Measurements from ENCODE around the gene RTP4.

Gene RTP4

GRCh38 chr3:187360596-187360995, 7.6 kb upstream of the RTP4 start:
- POLR2A ChIA-PET (ENCODE audit: low non-redundant PET): no interaction called here
- CTCF ChIA-PET: no interaction called here
- TF ChIP-seq CTCF (conservative IDR thresholded peaks at IDR 0.05; ENCODE audit: low read depth): no peak
- DNase-seq (ENCODE audit: low spot score): no peak
- no peak overlapping the region for H3K27ac ChIP-seq

GRCh38 chr3:187361835-187362234, 6.3 kb upstream of the RTP4 start:
- ChIA-PET POLR2A (ENCODE audit: low non-redundant PET) (no interaction called here), CTCF (no interaction called here)
- DNase-seq (ENCODE audit: low spot score): no peak
- H3K27ac ChIP-seq: no peak overlapping the region
- no peak for TF ChIP-seq CTCF (conservative IDR thresholded peaks at IDR 0.05; ENCODE audit: low read depth)

- no peak for TF ChIP-seq CTCF (conservative IDR thresholded peaks at IDR 0.05; ENCODE audit: low read depth)
- DNase-seq (ENCODE audit: low spot score): no peak
- H3K27ac ChIP-seq: peak overlapping the region; percentile 21; the same call in 1 of the 2 replicates
- CTCF ChIA-PET: no interaction called here
- POLR2A ChIA-PET (ENCODE audit: low non-redundant PET): no interaction called here
Observed at GRCh38 chr3:187367561-187368103, 553 bp upstream of the RTP4 start.

GRCh38 chr3:187369089-187369447, 883 bp downstream of the RTP4 start:
- ChIA-PET POLR2A (ENCODE audit: low non-redundant PET) (no interaction called here), CTCF (no interaction called here)
- peak; percentile 26 for DNase-seq (ENCODE audit: low spot score)
- H3K27ac ChIP-seq: no peak overlapping the region
- TF ChIP-seq CTCF (conservative IDR thresholded peaks at IDR 0.05; ENCODE audit: low read depth): no peak

- TF ChIP-seq CTCF (conservative IDR thresholded peaks at IDR 0.05; ENCODE audit: low read depth): no peak
- no peak overlapping the region for H3K27ac ChIP-seq
- CTCF ChIA-PET: interaction anchor here (0.5 to 0.6 kb wide), 2 partner anchors 29 to 158 kb away, joined by 6 to 8 read pairs; no protein-coding TSS in a partner anchor
- no peak for DNase-seq (ENCODE audit: low spot score)
- POLR2A ChIA-PET (ENCODE audit: low non-redundant PET): no interaction called here
Observed at GRCh38 chr3:187370051-187370450, 1.9 kb downstream of the RTP4 start.

GRCh38 chr3:187375581-187375980, 7.4 kb downstream of the RTP4 start:
- CTCF ChIA-PET: no interaction called here

More at GRCh38 chr3:187375581-187375980, 7.4 kb downstream of the RTP4 start:
- no peak overlapping the region for H3K27ac ChIP-seq
- no peak for TF ChIP-seq CTCF (conservative IDR thresholded peaks at IDR 0.05; ENCODE audit: low read depth)
- POLR2A ChIA-PET (ENCODE audit: low non-redundant PET): no interaction called here
- no peak for DNase-seq (ENCODE audit: low spot score)
